Measurements from ENCODE around the gene IFNE. TPM values are rescaled to one million over a fixed set of nuclear protein-coding genes. Genes with fewer than 3 reads are reported as not detected.
A peak's percentile ranks its signal among the peaks of the same experiment; 100 is the strongest.
"Not testable (repeated sequence)": the region's sequence is repeated elsewhere in the genome, so short reads cannot be mapped to it uniquely, and the experiment has no call there.

Gene IFNE
- total and polyA plus RNA-seq, 11 donors: 0.68 TPM; not detected in 10

- intact Hi-C loops (cut with DNase I): no loop called here
- no peak for TF ChIP-seq POLR2A (IDR thresholded peaks at IDR 0.05)
- no peak for TF ChIP-seq CTCF (IDR thresholded peaks at IDR 0.05)
- Histone ChIP-seq H3K4me3 (no peak overlapping the region), H3K27me3 (peaks cover 0 to 17% (median 3%) of the 10 kb centered on the region in 9 donors), H3K36me3 (no peaks in the 10 kb centered on the region), H3K27ac (no peak overlapping the region), H3K4me1 (no peaks in the 10 kb centered on the region), H3K9me3 (no peaks in the 10 kb centered on the region)
- WGBS, 4 donors: 77 to 92% (median 81%) methylated on average over 4 of the region's 4 CpGs
- no peak for DNase-seq
- no peak for ATAC-seq
Measured at GRCh38 chr9:21452681-21453080, 29.4 kb downstream of the IFNE start.

GRCh38 chr9:21450733-21451394, 31.2 kb downstream of the IFNE start:
- H3K36me3 ChIP-seq: no peaks in the 10 kb centered on the region
- H3K4me1 ChIP-seq: no peaks in the 10 kb centered on the region
- no peak for TF ChIP-seq POLR2A (IDR thresholded peaks at IDR 0.05)
- TF ChIP-seq CTCF (IDR thresholded peaks at IDR 0.05): no peak
- DNase-seq (no peak), ATAC-seq (no peak)
- WGBS, 4 donors: 72 to 78% (median 74%) methylated on average over 4 of the region's 4 CpGs
- no peaks in the 10 kb centered on the region for H3K9me3 ChIP-seq
- intact Hi-C loops (cut with DNase I): no loop called here
- H3K4me3 ChIP-seq: no peak overlapping the region
- no peak overlapping the region for H3K27ac ChIP-seq
- H3K27me3 ChIP-seq: peaks cover 0 to 24% (median 3%) of the 10 kb centered on the region in 9 donors

- H3K4me1 ChIP-seq; intact Hi-C loops (cut with DNase I); H3K4me3 ChIP-seq; H3K27ac ChIP-seq; H3K9me3 ChIP-seq; ATAC-seq; H3K36me3 ChIP-seq; DNase-seq: not testable (repeated sequence)
- WGBS, 4 donors: 75 to 81% (median 79%) methylated on average over 5 of the region's 5 CpGs
- H3K27me3 ChIP-seq: peaks cover 0 to 30% (median 3%) of the 10 kb centered on the region in 9 donors
Measured at GRCh38 chr9:21449312-21449711, 32.8 kb downstream of the IFNE start.

- peaks cover 0 to 5% (median 0%) of the 10 kb centered on the region in 12 donors for H3K4me1 ChIP-seq
- H3K27ac ChIP-seq: no peak overlapping the region
- no peak for TF ChIP-seq CTCF (IDR thresholded peaks at IDR 0.05)
- TF ChIP-seq POLR2A (IDR thresholded peaks at IDR 0.05): no peak
- no peak for DNase-seq
- H3K9me3 ChIP-seq: peaks cover 0 to 8% (median 0%) of the 10 kb centered on the region in 12 donors
- no peak overlapping the region for H3K4me3 ChIP-seq
- H3K27me3 ChIP-seq: peaks cover 0 to 36% (median 3%) of the 10 kb centered on the region in 9 donors
- 81 to 89% (median 84%) methylated on average over 4 of the region's 4 CpGs for WGBS, 4 donors
- peak in 1 of 4 donors; percentile 20 for ATAC-seq
- intact Hi-C loops (cut with DNase I): no loop called here
- no peaks in the 10 kb centered on the region for H3K36me3 ChIP-seq
Measured at GRCh38 chr9:21443849-21444625, 38.1 kb downstream of the IFNE start.
